Middle frontal gyrus (tissue), 1 donor: ENCODE results near the gene NDRG2.

Experiments used
- DNase-seq: peaks from one replicate; pipeline ENCODE4 v3.0.0-alpha.2; 2015; ENCODE audit warnings: low spot score; ENCODE audit errors: extremely low spot score

Gene NDRG2

DNA sequence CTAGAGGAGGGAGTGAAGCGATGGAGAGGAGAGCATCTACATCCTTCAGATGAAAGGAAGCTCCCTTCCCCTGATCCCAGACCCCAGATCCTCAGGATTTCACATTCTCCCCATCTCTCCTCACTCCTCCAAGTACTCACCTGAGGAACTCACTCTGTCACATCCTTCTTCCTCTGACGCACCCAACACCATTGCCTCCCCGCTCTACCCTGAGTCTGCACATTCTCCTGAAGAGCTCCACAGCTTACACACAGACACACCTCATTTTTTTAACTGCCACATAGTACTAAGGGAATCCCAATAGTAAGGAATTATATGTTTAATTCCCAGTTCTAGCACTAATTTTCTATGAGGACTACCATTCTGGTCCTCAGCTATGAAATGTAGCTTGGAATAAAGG is 51.4 kb downstream of the NDRG2 start:
- DNase-seq = no peak

- no peak for DNase-seq
Measured at GRCh38 chr14:20971705-20972021, 53.2 kb downstream of the NDRG2 start.

- DNase-seq = peak; percentile 67
Measured at GRCh38 chr14:20970983-20971704, 53.7 kb downstream of the NDRG2 start.

- no peak for DNase-seq
Measured at GRCh38 chr14:20970647-20970982, 54.2 kb downstream of the NDRG2 start.

GRCh38 chr14:20969336-20969735 is 55.5 kb downstream of the NDRG2 start:
- DNase-seq = no peak
